ENCODE measurements around the gene NMNAT2.

- TF ChIP-seq CTCF (IDR thresholded peaks at IDR 0.05; ENCODE audit: insufficient read depth, low read depth, low read length) (no peak), EZH2 (IDR thresholded peaks at IDR 0.05; ENCODE audit: insufficient read depth, low read length) (no peak)
Observed at GRCh38 chr1:183319606-183320005, 98.6 kb downstream of the NMNAT2 start.
